ENCODE measurements around the gene CST7.

The CST7 gene

GRCh38 chr20:24910461-24910860 is 38.6 kb upstream of the CST7 start:
- TF ChIP-seq CTCF (IDR thresholded peaks at IDR 0.05; ENCODE audit: low read depth, low read length), result no peak
- no peak for TF ChIP-seq POLR2A (IDR thresholded peaks at IDR 0.05; ENCODE audit: extremely low read depth, insufficient read length)
- no peak for TF ChIP-seq MAX (IDR thresholded peaks at IDR 0.05; ENCODE audit: low read depth, low read length)
- TF ChIP-seq MYC (IDR thresholded peaks at IDR 0.05; ENCODE audit: low read depth, low read length), result no peak
- DNase-seq (ENCODE audit: low read depth), result no peak
- no peak overlapping the region for H3K4me3 ChIP-seq (ENCODE audit: low read depth, low read length)

GRCh38 chr20:24911461-24911860 is 37.6 kb upstream of the CST7 start:
- DNase-seq (ENCODE audit: low read depth), result no peak
- TF ChIP-seq MAX (IDR thresholded peaks at IDR 0.05; ENCODE audit: low read depth, low read length) (no peak), CTCF (IDR thresholded peaks at IDR 0.05; ENCODE audit: low read depth, low read length) (no peak), MYC (IDR thresholded peaks at IDR 0.05; ENCODE audit: low read depth, low read length) (no peak), POLR2A (IDR thresholded peaks at IDR 0.05; ENCODE audit: extremely low read depth, insufficient read length) (no peak)
- H3K4me3 ChIP-seq (ENCODE audit: low read depth, low read length), result no peak overlapping the region

- DNase-seq (ENCODE audit: low read depth), result no peak
- TF ChIP-seq MAX (IDR thresholded peaks at IDR 0.05; ENCODE audit: low read depth, low read length) (no peak), CTCF (IDR thresholded peaks at IDR 0.05; ENCODE audit: low read depth, low read length) (no peak), MYC (IDR thresholded peaks at IDR 0.05; ENCODE audit: low read depth, low read length) (no peak), POLR2A (IDR thresholded peaks at IDR 0.05; ENCODE audit: extremely low read depth, insufficient read length) (no peak)
Measured at GRCh38 chr20:24912397-24913075, 36.5 kb upstream of the CST7 start.

GRCh38 chr20:24913076-24913628 is 35.9 kb upstream of the CST7 start:
- no peak overlapping the region for H3K4me3 ChIP-seq (ENCODE audit: low read depth, low read length)
- no peak for DNase-seq (ENCODE audit: low read depth)
- no peak for TF ChIP-seq POLR2A (IDR thresholded peaks at IDR 0.05; ENCODE audit: extremely low read depth, insufficient read length)
- TF ChIP-seq MYC (IDR thresholded peaks at IDR 0.05; ENCODE audit: low read depth, low read length), result no peak
- no peak for TF ChIP-seq MAX (IDR thresholded peaks at IDR 0.05; ENCODE audit: low read depth, low read length)
- TF ChIP-seq CTCF (IDR thresholded peaks at IDR 0.05; ENCODE audit: low read depth, low read length), result no peak

More at GRCh38 chr20:24912397-24913075, 36.5 kb upstream of the CST7 start:
- no peak overlapping the region for H3K4me3 ChIP-seq (ENCODE audit: low read depth, low read length)

GRCh38 chr20:24914388-24915241 is 34.5 kb upstream of the CST7 start:
- H3K4me3 ChIP-seq (ENCODE audit: low read depth, low read length), result no peak overlapping the region
- DNase-seq (ENCODE audit: low read depth), result no peak
- TF ChIP-seq MYC (IDR thresholded peaks at IDR 0.05; ENCODE audit: low read depth, low read length) (no peak), CTCF (IDR thresholded peaks at IDR 0.05; ENCODE audit: low read depth, low read length) (no peak), MAX (IDR thresholded peaks at IDR 0.05; ENCODE audit: low read depth, low read length) (no peak), POLR2A (IDR thresholded peaks at IDR 0.05; ENCODE audit: extremely low read depth, insufficient read length) (no peak)

Measured in NB4 (cell line).